Measurements from ENCODE around the gene PI16. TPM values are rescaled to one million over a fixed set of nuclear protein-coding genes. Genes with fewer than 3 reads are reported as not detected.

The PI16 gene
- total RNA-seq, 1 experiment from 2014 or later = not detected

DNA sequence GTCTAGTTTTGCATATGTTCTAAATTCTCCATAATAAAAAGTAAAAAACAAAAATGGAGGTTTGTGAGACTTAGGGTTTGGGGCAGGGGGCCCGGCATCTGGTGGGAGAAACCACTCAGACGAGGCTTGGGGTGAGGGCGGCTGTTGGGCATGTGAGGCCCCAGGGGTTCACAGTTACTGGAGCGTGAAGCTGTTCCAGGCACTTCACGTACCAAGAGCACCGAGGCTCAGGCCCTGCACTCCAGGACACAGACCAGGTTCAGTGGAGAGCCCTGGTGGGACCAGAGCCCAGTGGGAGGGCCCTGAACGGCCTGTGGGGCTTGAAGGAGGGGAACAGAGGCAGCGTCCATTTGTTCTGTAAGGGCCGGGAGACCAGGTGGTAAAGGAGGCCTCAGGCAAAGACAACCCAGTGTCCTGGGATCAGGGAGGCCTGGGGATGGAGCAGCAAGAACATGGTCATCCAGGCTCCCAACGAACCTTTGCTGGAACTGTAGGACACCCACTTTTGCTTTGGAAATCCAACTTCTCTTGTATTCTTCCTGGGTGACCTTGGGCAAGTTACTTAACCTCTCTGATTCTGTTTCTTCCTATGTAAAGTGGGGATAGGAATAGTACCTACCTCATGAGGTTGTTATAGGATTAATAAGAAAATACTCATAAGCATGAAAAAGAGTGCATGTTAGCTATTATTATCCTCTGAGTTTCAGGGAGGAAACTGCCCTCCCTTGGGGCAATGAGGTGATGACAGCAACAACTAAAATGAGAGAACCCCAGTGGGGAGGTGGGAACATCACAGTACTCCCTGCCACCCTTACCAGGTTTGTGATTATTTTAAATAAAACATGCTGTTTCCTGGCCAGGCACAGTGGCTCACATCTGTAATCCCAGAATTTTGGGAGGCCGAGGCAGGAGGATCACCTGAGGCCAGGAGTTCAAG is 49.8 kb downstream of the PI16 start:
- no peaks in the 10 kb centered on the region for H3K27me3 ChIP-seq
- DNase-seq = no peak
- H3K9me3 ChIP-seq = no peaks in the 10 kb centered on the region
- no peaks in the 10 kb centered on the region for H3K36me3 ChIP-seq
- H3K4me3 ChIP-seq = no peak overlapping the region

DNA sequence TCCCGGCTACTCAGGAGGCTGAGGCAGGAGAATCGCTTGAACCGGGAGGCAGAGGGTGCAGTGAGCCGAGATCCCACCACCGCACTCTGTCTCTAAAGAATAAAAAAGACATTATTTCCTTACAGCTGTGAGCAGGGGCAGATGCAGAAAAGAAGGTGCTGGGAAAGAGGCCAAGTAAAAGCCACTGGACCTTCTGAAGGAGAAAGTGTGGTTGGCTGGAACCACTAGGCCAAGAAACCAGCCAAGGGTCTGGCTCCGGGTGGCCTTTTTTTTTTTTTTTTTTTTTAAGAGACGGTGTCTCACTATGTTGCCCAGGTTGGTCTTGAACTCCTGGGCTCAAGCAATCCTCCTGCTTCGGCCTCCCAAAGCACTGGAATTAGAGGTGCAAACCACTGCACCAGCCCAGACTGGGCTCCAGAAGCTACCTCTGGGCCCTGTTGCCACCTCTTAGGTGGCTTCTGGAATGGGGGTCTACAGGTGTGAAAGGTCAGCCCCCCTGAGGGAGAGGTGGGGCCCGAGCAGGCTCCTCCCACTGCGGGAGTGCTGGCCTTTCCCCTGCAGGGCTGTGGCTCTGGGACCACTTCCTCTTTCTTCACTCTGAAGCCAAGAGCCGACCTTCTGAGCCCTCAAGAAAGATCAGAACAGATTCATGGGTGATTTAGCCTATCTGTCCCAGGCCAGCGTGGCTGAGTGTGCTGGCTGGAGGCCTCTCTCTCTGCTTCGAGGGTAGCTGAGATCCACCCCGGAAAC is 50.7 kb downstream of the PI16 start, which contains the start of gene FGD2:
TSS of gene FGD2 (plus strand) at position 595 of the 750 bp plus-strand sequence. CDS start 163 bp downstream, outside the sequence.
- H3K4me3 ChIP-seq = no peak within 1 kb of the TSS
- DNase-seq = no peak
- no peaks in the 10 kb centered on the region for H3K36me3 ChIP-seq
- H3K9me3 ChIP-seq = no peaks in the 10 kb centered on the region
- no peaks in the 10 kb centered on the region for H3K27me3 ChIP-seq

DNA sequence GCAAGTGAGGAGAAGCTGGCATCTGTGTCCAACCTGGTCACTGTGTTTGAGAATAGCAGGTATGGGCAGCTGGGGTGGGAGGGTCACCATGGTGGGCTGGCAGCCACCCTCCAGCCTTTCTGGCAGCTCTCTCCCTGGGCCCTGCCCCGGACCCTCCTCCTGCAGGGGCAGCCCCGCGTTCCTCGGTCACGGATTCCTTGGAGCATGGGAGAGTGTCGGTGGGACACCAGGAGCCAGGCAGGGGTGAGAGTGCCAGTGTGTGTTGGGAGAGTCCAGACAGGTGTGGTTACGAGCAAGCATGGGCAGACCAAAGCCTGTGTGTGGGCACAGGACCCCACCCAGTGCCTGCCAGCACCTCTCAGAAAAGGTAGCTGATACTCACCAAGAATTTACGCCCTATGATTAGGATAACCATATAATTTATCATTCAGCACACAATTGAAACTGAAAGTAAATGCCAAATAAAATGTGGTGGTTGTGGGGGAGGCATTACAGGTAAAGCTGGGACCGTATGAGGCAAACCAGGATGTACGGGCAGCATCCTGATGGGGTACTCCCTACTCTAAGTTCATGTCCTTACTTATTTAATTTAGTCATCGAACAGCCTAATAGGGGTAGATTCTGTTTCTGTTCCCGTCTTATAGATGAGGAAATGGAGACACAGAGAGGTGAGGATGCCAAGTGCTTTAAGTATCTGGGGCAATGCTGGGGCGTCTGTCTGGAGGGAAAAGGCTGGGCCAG is 51.5 kb downstream of the PI16 start:
- Histone ChIP-seq H3K27me3 (no peaks in the 10 kb centered on the region), H3K9me3 (no peaks in the 10 kb centered on the region), H3K36me3 (no peaks in the 10 kb centered on the region), H3K4me3 (no peak overlapping the region)
- DNase-seq = no peak

DNA sequence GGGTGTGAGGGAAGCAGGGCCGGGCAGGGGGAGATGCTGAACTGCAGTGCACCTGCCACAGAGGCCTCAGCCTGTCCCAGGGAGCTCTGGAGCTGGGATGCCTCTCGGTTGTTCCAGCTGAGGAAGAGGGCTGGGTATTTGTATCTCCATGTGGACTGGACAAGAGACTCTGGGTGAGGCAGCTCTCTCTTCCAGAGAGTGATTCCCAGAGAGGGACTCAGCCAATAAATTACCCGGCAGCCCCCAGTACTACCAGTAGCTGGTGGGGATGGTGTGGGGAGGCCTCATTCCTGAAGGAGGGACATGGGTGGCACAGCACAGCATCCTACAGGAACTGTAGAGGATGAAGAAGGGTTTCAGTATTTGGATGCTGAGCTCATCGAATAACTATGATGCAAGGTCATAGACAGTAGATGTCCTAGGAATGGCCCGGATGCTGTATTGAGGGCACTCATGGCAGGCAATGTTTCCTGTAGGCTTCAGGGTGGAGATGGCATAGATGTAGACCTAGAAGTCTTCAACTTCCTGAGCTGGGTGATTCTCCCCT is 52.3 kb downstream of the PI16 start:
- DNase-seq = peak; percentile 78
- Histone ChIP-seq H3K9me3 (no peaks in the 10 kb centered on the region), H3K27me3 (no peaks in the 10 kb centered on the region), H3K36me3 (no peaks in the 10 kb centered on the region), H3K4me3 (no peak overlapping the region)

DNA sequence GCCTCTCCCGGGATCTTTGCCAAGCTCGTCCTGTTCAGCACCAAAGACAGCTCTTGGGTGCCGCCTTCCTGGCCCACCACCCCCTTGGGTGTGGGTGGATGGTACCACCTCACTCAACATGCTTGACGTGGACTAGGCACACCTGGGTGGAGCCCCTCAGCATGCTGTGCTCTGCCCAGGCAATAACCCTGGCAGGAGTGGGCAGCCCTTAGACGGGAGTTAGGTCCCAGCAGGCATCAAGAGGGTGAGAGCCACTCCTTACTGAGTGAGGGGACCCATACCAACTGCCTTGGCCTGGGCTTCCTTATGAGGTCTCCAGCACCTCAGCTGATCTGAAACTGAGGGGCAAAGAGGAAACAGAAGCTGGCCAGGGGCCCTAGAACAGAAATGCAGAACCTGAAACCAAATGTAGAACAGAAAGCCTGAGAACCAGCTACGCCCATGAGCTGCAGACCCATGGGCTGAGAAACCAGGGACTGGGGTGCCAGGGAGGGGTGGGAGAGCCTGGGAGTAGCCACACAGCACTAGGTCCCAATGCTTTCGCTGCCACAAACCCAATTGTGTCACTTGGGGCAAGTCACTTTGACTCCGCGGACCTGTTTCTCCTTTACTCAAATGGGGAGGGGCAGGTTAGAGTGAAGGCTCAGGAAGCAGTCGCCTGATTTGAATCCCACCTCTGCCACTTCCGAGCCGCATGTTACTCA is 53.0 kb downstream of the PI16 start:
- H3K36me3 ChIP-seq = no peaks in the 10 kb centered on the region
- no peaks in the 10 kb centered on the region for H3K9me3 ChIP-seq
- no peak for DNase-seq
- H3K27me3 ChIP-seq = no peaks in the 10 kb centered on the region
- H3K4me3 ChIP-seq = no peak overlapping the region

DNA sequence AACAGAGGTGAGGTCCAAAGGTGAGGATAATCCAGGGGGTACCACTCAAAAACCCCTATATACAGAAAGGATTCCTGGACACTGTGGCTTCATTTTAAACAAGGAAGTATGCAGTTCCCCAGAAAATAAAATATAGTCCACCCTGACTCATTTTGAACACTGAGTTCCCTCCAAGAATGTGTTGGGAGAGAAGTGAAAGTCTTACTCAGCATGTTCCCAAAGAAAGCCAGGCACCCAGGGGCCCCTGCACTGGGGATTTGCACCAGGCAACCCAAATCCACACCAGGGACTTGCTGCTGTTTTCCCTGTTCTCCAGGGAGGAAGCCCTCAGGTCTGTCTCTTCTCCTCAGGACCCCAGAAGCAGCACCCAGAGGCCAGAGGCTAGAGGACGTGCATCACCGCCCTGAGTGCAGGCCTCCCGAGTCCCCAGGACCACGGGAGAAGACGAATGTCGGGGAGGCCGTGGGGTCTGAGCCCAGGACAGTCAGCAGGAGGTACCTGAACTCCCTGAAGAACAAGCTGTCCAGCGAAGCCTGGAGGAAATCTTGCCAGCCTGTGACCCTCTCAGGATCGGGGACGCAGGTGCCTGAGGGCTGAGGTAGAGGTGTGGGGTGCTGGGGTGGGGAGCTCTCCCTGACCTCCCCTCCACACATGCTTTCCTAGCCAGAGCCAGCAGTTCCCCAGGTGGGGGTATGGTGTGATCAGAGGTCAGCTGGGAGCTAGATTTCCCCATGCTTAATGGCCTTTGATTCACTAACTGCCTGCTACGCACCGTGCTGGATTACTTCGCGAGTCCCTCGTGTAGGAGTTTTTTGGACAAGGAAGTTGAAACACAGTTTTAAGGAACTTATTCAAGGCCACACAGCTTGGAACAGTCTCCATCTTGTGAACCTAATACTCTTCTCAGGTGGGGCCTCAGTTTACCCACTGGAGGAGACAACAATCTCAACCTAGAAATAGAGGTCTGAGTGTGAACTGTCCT is 54.2 kb downstream of the PI16 start:
- Histone ChIP-seq H3K27me3 (no peaks in the 10 kb centered on the region), H3K4me3 (no peak overlapping the region), H3K9me3 (no peaks in the 10 kb centered on the region), H3K36me3 (no peaks in the 10 kb centered on the region)
- DNase-seq = no peak

DNA sequence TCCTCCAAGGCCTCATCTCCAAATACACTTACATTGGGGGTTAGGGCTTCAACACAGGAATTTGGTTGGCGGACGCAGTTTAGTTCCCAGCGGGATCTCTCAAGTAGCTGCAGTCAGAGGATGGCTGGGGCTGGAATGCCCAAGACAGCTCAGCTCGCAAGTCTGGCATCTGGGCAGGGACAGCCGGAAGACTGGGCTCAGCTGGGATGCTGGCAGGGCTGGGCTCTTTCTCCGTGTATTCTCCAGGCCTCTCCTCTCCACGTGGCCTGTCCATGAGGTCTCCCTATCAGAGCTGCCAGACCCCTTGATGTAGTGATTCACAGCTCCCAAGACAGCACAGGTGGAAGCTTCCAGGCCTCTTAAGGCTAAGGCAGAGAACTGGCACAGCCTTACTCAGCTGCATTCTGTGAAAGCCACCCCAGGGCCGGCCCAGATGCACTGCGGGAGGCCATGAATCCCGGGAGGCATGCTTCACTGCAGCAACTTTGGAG is 55.9 kb downstream of the PI16 start:
- Histone ChIP-seq H3K9me3 (no peaks in the 10 kb centered on the region), H3K36me3 (no peaks in the 10 kb centered on the region), H3K4me3 (no peak overlapping the region), H3K27me3 (no peaks in the 10 kb centered on the region)
- no peak for DNase-seq

DNA sequence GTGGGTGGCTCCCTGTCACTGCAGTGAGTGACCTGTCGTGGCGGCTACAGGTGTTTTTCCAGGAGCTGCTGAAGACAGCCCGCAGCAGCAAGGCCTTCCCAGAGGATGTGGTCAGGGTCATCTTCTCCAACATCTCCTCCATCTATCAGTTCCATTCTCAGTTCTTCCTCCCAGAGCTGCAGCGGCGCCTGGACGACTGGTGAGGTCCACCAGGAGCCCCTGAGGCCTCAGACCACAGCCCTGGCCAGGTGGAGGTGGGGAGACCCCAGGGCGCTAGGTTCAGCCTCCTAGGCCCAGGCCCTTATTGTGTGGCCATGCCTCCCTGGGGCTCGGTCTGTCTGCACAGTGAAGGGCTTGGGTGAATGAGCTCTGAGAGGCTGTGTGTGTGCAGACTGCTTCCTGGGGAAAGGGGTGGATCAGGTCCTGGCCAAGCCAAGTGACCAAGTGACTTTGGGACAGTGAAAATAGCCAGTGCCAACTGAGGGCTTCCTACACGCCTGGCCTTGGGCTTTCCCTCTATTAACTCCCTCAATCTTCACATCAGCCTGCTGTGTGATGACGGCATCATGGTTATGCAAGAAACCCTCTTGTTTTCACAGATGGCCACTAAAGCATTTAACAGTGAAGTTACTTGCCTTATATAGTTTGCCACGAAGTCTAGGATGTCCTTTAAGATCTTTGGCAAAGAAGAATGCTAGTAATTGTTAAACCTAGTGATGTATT is 57.3 kb downstream of the PI16 start:
- DNase-seq = no peak
- H3K36me3 ChIP-seq = no peaks in the 10 kb centered on the region
- no peak overlapping the region for H3K4me3 ChIP-seq
- H3K27me3 ChIP-seq = no peaks in the 10 kb centered on the region
- no peaks in the 10 kb centered on the region for H3K9me3 ChIP-seq

DNA sequence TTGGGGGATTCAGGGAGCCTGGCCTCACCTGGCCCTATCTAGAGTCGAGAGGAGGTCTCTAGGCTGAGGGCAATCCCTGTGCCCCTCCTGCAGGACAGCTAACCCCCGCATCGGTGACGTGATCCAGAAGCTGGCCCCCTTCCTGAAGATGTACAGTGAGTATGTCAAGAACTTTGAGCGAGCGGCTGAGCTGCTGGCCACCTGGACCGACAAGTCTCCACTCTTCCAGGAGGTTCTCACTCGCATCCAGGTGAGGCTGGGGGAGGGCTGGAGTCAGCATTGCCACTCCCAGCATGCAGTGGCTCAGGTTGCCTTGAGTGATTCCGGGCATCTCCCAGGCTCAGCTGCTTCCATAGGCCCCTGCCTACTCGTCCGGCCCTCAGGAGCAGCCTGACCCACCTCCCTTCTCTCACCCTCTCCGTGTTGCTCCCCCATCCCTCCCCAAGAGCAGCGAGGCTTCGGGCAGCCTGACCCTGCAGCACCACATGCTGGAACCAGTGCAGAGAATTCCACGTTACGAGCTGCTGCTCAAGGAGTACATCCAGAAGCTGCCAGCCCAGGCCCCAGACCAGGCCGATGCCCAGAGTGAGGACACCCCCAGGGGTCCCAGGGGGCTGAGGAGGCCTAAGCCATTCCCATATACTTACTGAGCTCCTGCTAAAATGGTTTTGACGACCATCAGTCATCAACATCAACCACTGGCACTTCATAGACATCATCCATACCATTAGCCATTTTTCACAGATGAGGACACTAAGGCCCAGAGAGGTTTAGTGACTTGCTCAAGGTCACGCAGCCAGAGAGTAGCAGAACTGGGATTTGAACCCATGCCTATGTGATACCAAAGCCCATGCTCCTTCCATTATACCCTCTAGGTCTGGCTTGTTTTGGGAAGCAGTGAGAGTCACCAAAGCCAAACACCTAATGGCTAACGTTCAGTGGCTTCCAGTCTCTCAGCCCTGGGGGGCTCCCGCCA is 59.3 kb downstream of the PI16 start:
- H3K27me3 ChIP-seq = no peaks in the 10 kb centered on the region
- DNase-seq = no peak
- no peak overlapping the region for H3K4me3 ChIP-seq
- H3K9me3 ChIP-seq = no peaks in the 10 kb centered on the region
- H3K36me3 ChIP-seq = no peaks in the 10 kb centered on the region

Other genes with a start within 250 kb of the PI16 start
- 0.59 TPM in 1 of 2 replicates, not detected in the other for gene CPNE5, start 115.3 kb upstream of the PI16 start, total RNA-seq (2014; rRNA removed; shearing (Covaris generic); ENCODE audit: low replicate concordance)
- 52.9 and 54.4 TPM in 2 replicates for gene PPIL1, start 79.9 kb upstream of the PI16 start, total RNA-seq (2014; rRNA removed; shearing (Covaris generic); ENCODE audit: low replicate concordance)
- gene C6orf89, start 68.8 kb upstream of the PI16 start, total RNA-seq (2014; rRNA removed; shearing (Covaris generic); ENCODE audit: low replicate concordance) = 19.6 and 32.0 TPM in 2 replicates
- 195 and 270 TPM in 2 replicates for gene MTCH1, start 31.5 kb downstream of the PI16 start, total RNA-seq (2014; rRNA removed; shearing (Covaris generic); ENCODE audit: low replicate concordance)
- 0.33 TPM in 1 of 2 replicates, not detected in the other for gene FGD2, start 50.9 kb downstream of the PI16 start, total RNA-seq (2014; rRNA removed; shearing (Covaris generic); ENCODE audit: low replicate concordance)
- gene PIM1, start 215.4 kb downstream of the PI16 start, total RNA-seq (2014; rRNA removed; shearing (Covaris generic); ENCODE audit: low replicate concordance) = 13.0 and 18.9 TPM in 2 replicates